H1 (cell line): Measurements from ENCODE around the gene MAP2K5.

ENCODE experiments used
- CBX5 ChIP-seq: fragments of 300-800, 300-1000 bp; sonication (generic); IDR thresholded peaks from 2 replicates; pipeline ENCODE4 v1.7.1; 2016; ENCODE audit warnings: antibody characterized with exemption, low read length, low read depth
- CHD1 ChIP-seq: IDR thresholded peaks from 2 replicates; pipeline ENCODE4 v1.6.1; 2012; ENCODE audit warnings: low read depth, low read length, improper control_type of control experiment
- MAFK ChIP-seq: IDR thresholded peaks from 2 replicates; pipeline ENCODE4 v1.6.1; 2012; ENCODE audit warnings: low read depth, mild to moderate bottlenecking, improper control_type of control experiment, low read length

DNA sequence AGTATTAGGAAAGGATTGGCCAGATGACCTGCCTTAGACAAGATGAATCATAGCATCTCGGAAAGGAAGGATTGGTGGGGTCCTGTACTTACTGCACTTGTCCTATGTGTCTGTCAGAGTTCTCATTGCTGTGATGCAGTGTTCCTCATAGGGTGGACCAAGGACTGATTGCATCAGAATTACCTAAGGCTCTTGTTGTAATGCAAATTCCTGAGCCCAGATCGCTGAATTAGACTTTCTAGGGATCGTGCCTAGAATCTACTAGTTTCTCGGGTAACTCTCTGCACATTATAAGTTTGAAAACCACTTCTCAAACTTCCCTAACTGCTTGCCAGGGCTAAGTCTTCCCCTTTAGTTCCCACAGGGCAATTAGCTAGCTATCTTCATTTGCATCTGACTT is 207.9 kb downstream of the MAP2K5 start:
- TF ChIP-seq CBX5, result no peak
- no peak for TF ChIP-seq CHD1
- TF ChIP-seq MAFK, result no peak
